Cerebellar cortex (tissue), 1 donor: ENCODE data around the gene TUT4.
"Not testable (repeated sequence)": the region's sequence is repeated elsewhere in the genome, so short reads cannot be mapped to it uniquely, and the experiment has no call there.

Source experiments
- DNase-seq: peaks from one replicate; pipeline ENCODE4 v3.0.0-alpha.2; 2015; ENCODE audit warnings: low spot score

The TUT4 gene

GRCh38 chr1:52552505-52553361, at the start of gene TUT4:
Gene TUT4, minus strand, starts transcription at chr1:52553092. Its CDS starts 26,812 bp downstream, at chr1:52526280.
- DNase-seq: peak; percentile 86

- DNase-seq: peak; percentile 29
Observed at GRCh38 chr1:52601991-52602855, 49.3 kb upstream of the TUT4 start, which contains the start of gene GPX7. Gene GPX7, plus strand, starts transcription at chr1:52602371. Its CDS starts 39 bp downstream, at chr1:52602410.

- no peak for DNase-seq
Observed at GRCh38 chr1:52601519-52601918, 48.6 kb upstream of the TUT4 start.

GRCh38 chr1:52600533-52601179, 47.8 kb upstream of the TUT4 start:
- DNase-seq: no peak

GRCh38 chr1:52599236-52599635, 46.3 kb upstream of the TUT4 start:
- DNase-seq: no peak

GRCh38 chr1:52598729-52599128, 45.8 kb upstream of the TUT4 start:
- no peak for DNase-seq

GRCh38 chr1:52597912-52598311, 45.0 kb upstream of the TUT4 start:
- no peak for DNase-seq

GRCh38 chr1:52595061-52595460, 42.2 kb upstream of the TUT4 start:
- no peak for DNase-seq

GRCh38 chr1:52593495-52593894, 40.6 kb upstream of the TUT4 start:
- DNase-seq: no peak

- no peak for DNase-seq
Observed at GRCh38 chr1:52592637-52593323, 39.9 kb upstream of the TUT4 start.

GRCh38 chr1:52590266-52590665, 37.4 kb upstream of the TUT4 start:
- no peak for DNase-seq

- DNase-seq: no peak
Observed at GRCh38 chr1:52588535-52588934, 35.6 kb upstream of the TUT4 start.

- no peak for DNase-seq
Observed at GRCh38 chr1:52588027-52588426, 35.1 kb upstream of the TUT4 start.

GRCh38 chr1:52585474-52585873, 32.6 kb upstream of the TUT4 start:
- no peak for DNase-seq

GRCh38 chr1:52582116-52582696, 29.3 kb upstream of the TUT4 start:
- DNase-seq: no peak

GRCh38 chr1:52580283-52580682, 27.4 kb upstream of the TUT4 start:
- no peak for DNase-seq

GRCh38 chr1:52579415-52579814, 26.5 kb upstream of the TUT4 start:
- no peak for DNase-seq

- not testable (repeated sequence) for DNase-seq
Observed at GRCh38 chr1:52578066-52578465, 25.2 kb upstream of the TUT4 start.

- DNase-seq: no peak
Observed at GRCh38 chr1:52576074-52576473, 23.2 kb upstream of the TUT4 start.

- DNase-seq: no peak
Observed at GRCh38 chr1:52574594-52574993, 21.7 kb upstream of the TUT4 start.

GRCh38 chr1:52572387-52572786, 19.5 kb upstream of the TUT4 start:
- DNase-seq: no peak
